GM12878 (cell line): Measurements from ENCODE around the gene CSRP1. TPM values are rescaled to one million over a fixed set of nuclear protein-coding genes. Genes with fewer than 3 reads are reported as not detected.

ENCODE experiments used
- ATAC-seq: fragments of 200-7000 bp; cut with Tn5 transposase; 3 replicates; pipeline ENCODE4 v1.9.1; 2020; ENCODE audit warnings: mild to moderate bottlenecking, moderate library complexity
- BruUV-seq: library from RNA; stranded (reverse); fragments of 400-500 nt; replicated peaks from 2 replicates; lab custom pipeline; 2021; lab: Mats Ljungman, UMichigan
- CTCF ChIA-PET: fragments of 300-600 bp; sonication (Branson Sonifier 250); formaldehyde crosslinking; extraction: SDS; loops from one replicate; lab custom pipeline; 2021; ENCODE audit warnings: inconsistent platforms; lab: Yijun Ruan, JAX
- POLR2A ChIA-PET: fragments of 350-600 bp; formaldehyde crosslinking; extraction: SDS; loops from one replicate; lab custom pipeline; 2021; ENCODE audit warnings: inconsistent platforms; lab: Charles Lee
- RAD21 ChIA-PET: fragments of 300-600 bp; sonication (Branson Sonifier 250); formaldehyde crosslinking; loops from one replicate; lab custom pipeline; 2023; ENCODE audit warnings: antibody characterized with exemption; ENCODE audit not compliant: unreplicated experiment; lab: Charles Lee
- SMC1A ChIA-PET: fragments of 300-600 bp; sonication (Branson Sonifier 250); formaldehyde crosslinking; loops from one replicate; lab custom pipeline; 2023; ENCODE audit not compliant: unreplicated experiment, uncharacterized antibody; lab: Charles Lee
- DNase-seq: peaks from one replicate; pipeline ENCODE4 v3.0.0-alpha.2; 2011; ENCODE audit warnings: low read depth, low spot score
- FAIRE-seq: peaks from 3 replicates; lab custom pipeline; 2011; peaks lifted over from hg19 to GRCh38; lab: Jason Lieb, UNC
- H2AFZ ChIP-seq: 2 replicates; pipeline ENCODE4 v1.6.0; 2011; ENCODE audit warnings: low read depth, low read length, control low read depth; ENCODE audit not compliant: control insufficient read depth
- H3K27ac ChIP-seq: 2 replicates; pipeline ENCODE4 v1.5.1; 2011; ENCODE audit warnings: control low read depth; ENCODE audit not compliant: control insufficient read depth, insufficient read depth
- H3K27me3 ChIP-seq, 2 experiments: replicated peaks in 1 of 2; 2 replicates each; pipeline versions ENCODE4 v1.6.0 to v1.6.1; 2011; ENCODE audit warnings: low read length in 1 of 2; ENCODE audit not compliant: control insufficient read depth in 2 of 2, insufficient read depth in 2 of 2
- H3K36me3 ChIP-seq, 2 experiments: 2 replicates each; pipeline ENCODE4 v1.5.1; 2011; ENCODE audit warnings: low read length in 1 of 2; ENCODE audit not compliant: control insufficient read depth in 2 of 2, insufficient read depth in 2 of 2
- H3K4me1 ChIP-seq: 2 replicates; pipeline ENCODE4 v1.6.1; 2011; ENCODE audit warnings: mild to moderate bottlenecking, low read length, moderate library complexity, mixed read lengths; ENCODE audit not compliant: control insufficient read depth, insufficient read depth
- H3K4me2 ChIP-seq: 2 replicates; pipeline ENCODE4 v1.6.0; 2011; ENCODE audit warnings: control low read depth; ENCODE audit not compliant: control insufficient read depth, insufficient read depth
- H3K4me3 ChIP-seq: fragments of 200-600 bp; sonication (generic); 2 replicates; pipeline ENCODE4 v1.5.1; 2016
- H3K79me2 ChIP-seq: 2 replicates; pipeline ENCODE4 v1.6.0; 2011; ENCODE audit warnings: low read length; ENCODE audit not compliant: control insufficient read depth, insufficient read depth
- H3K9ac ChIP-seq: 2 replicates; pipeline ENCODE4 v1.8.0; 2011; ENCODE audit warnings: low read length, control low read depth, mixed read lengths; ENCODE audit not compliant: control insufficient read depth, insufficient read depth
- H3K9me3 ChIP-seq: replicated peaks from 3 replicates; pipeline ENCODE4 v1.5.1; 2011; ENCODE audit warnings: mild to moderate bottlenecking, low read length; ENCODE audit not compliant: control insufficient read depth, insufficient read depth
- H4K20me1 ChIP-seq: 2 replicates; pipeline ENCODE4 v1.6.0; 2011; ENCODE audit not compliant: control insufficient read depth, insufficient read depth
- CREM ChIP-seq: IDR thresholded peaks from 2 replicates; pipeline ENCODE4 v1.6.1; 2014; ENCODE audit warnings: antibody characterized with exemption, low read depth
- ETV6 ChIP-seq, 2 experiments: fragments of 450-650 bp in 1 of 2; IDR thresholded peaks in 1 of 2; conservative IDR thresholded peaks in 1 of 2; 2 replicates each; pipeline ENCODE4 v1.6.1; 2014; ENCODE audit warnings: antibody characterized with exemption in 1 of 2, borderline replicate concordance in 1 of 2, low read depth in 1 of 2, mild to moderate bottlenecking in 1 of 2, moderate library complexity in 1 of 2
- HDAC2 ChIP-seq: fragments of 200-600 bp; sonication (generic); IDR thresholded peaks from 2 replicates; pipeline ENCODE4 v1.6.1; 2017
- IRF3 ChIP-seq: fragments of 450-650 bp; IDR thresholded peaks from 2 replicates; pipeline ENCODE4 v1.6.1; 2014; ENCODE audit warnings: mild to moderate bottlenecking
- LARP7 ChIP-seq: fragments of 450-650 bp; IDR thresholded peaks from 2 replicates; pipeline ENCODE4 v1.6.1; 2017; ENCODE audit warnings: mild to moderate bottlenecking
- MTA2 ChIP-seq: fragments of 450-650 bp; IDR thresholded peaks from 2 replicates; pipeline ENCODE4 v1.6.1; 2016; ENCODE audit warnings: low read depth, mild to moderate bottlenecking, moderate library complexity
- NFIC ChIP-seq: IDR thresholded peaks from 2 replicates; pipeline ENCODE4 v1.6.1; 2012; ENCODE audit warnings: low read depth, mild to moderate bottlenecking, inconsistent platforms, low read length, moderate library complexity
- RB1 ChIP-seq: fragments of 450-650 bp; formaldehyde crosslinking; IDR thresholded peaks from 2 replicates; pipeline ENCODE4 v1.6.1; 2017; ENCODE audit warnings: mild to moderate bottlenecking, borderline replicate concordance
- SUPT20H ChIP-seq: IDR thresholded peaks from 2 replicates; pipeline ENCODE4 v1.6.1; 2011; ENCODE audit warnings: low read depth, mild to moderate bottlenecking, low read length, moderate library complexity, borderline replicate concordance; ENCODE audit not compliant: control insufficient read depth
- ZNF274 ChIP-seq: IDR thresholded peaks from one replicate; pipeline ENCODE4 v1.8.0; 2011; ENCODE audit not compliant: insufficient read length, insufficient read depth
- ZNF622 ChIP-seq: fragments of 450-650 bp; IDR thresholded peaks from 2 replicates; pipeline ENCODE4 v1.6.1; 2017; ENCODE audit warnings: mild to moderate bottlenecking, inconsistent platforms
- WGBS: methylation state at CpG from one replicate; pipeline ENCODE4 v1.1.6; 2016; ENCODE audit warnings: low lambda C conversion rate; ENCODE audit not compliant: insufficient replicate concordance, insufficient coverage; ENCODE audit errors: missing lambda C conversion rate; 5-methylcytosine and 5-hydroxymethylcytosine counted together
- in situ Hi-C: fragments of 300-500 bp; cut with MboI; formaldehyde crosslinking; loops from 9 replicates; pipeline ENCODE4 v1.14.3; 2018; ENCODE audit warnings: mixed read lengths
- intact Hi-C: fragments of 100-400 bp; cut with micrococcal nuclease; formaldehyde crosslinking; loops from one replicate; pipeline ENCODE4 v1.14.2; 2022; ENCODE audit not compliant: unreplicated experiment
- polyA plus RNA-seq, 11 experiments: library from polyadenylated mRNA; depleted of rRNA in 4 of 11; unstranded in 6 of 11; stranded (reverse) in 5 of 11; fragments of >200 nt; fragmentation: Nextera tagmentation in 4 of 11; fragmentation: Illumina TruSeq in 1 of 11; extraction: Ambion mirVana in 4 of 11; extraction: Trizol in 1 of 11; gene quantifications; 1 replicate in 1 of 11; 2 replicates in 10 of 11; pipeline versions ENCODE4 v1.2.1 to v1.2.3, GENCODE V29; 2011 to 2016; ENCODE audit warnings: inconsistent platforms in 2 of 11, missing spikeins in 2 of 11, low read depth in 1 of 11
- total RNA-seq, 4 experiments: library from RNA; depleted of rRNA in 3 of 4; stranded (reverse); fragments of >200 nt in 3 of 4; fragmentation: Illumina TruSeq in 1 of 4; extraction: Trizol in 1 of 4; gene quantifications; 2 replicates each; pipeline versions ENCODE4 v1.2.1 to v1.2.3, GENCODE V29; 2013 to 2021
- TF ChIP-seq, protein P1 (sequence below): IDR thresholded peaks from 2 replicates; pipeline ENCODE4 v1.6.1; 2011; ENCODE audit warnings: borderline replicate concordance, low read depth, mild to moderate bottlenecking, moderate library complexity, low read length; ENCODE audit not compliant: insufficient read depth, poor library complexity, severe bottlenecking
- TF ChIP-seq, protein P2 (sequence below): IDR thresholded peaks from 2 replicates; pipeline ENCODE4 v1.6.1; 2012; ENCODE audit warnings: low read depth, low read length, improper control_type of control experiment
- TF ChIP-seq, protein P3 (sequence below): IDR thresholded peaks from 2 replicates; pipeline ENCODE4 v1.6.1; 2012; ENCODE audit warnings: mild to moderate bottlenecking, low read depth, low read length

Gene CSRP1
- total and polyA plus RNA-seq, 10 of the 15 experiments (the other 5 are each of a cell fraction or from before 2014, with no cell fraction given) = 23.4 to 99.2 (median 80.7) TPM

GRCh38 chr1:201489643-201490261 lies 17.2 kb downstream of the CSRP1 start:
- FAIRE-seq = no peak
- no TSS peak for BruUV-seq
- ChIA-PET SMC1A (interaction anchor here (2.0 to 17.2 kb wide), 2 partner anchors 8 to 18 kb away, joined by 7 to 514 read pairs; partner anchors contain the start of gene CSRP1), POLR2A (interaction anchor here (1.4 kb wide), 1 partner anchor 14 kb away, joined by 3 read pairs; no protein-coding TSS in a partner anchor), CTCF (interaction anchor here (1.7 to 17.1 kb wide), 4 partner anchors 8 to 42 kb away, joined by 3 to 814 read pairs (median 106); partner anchors contain the start of gene CSRP1), RAD21 (no interaction called here)
- Histone ChIP-seq H4K20me1 (no peaks in the 10 kb centered on the region), H3K4me2 (no peak overlapping the region), H2AFZ (no peak overlapping the region), H3K9me3 (no peaks in the 10 kb centered on the region; the same call in 2 of the 3 replicates), H3K36me3 (peaks cover 5 to 31% of the 10 kb centered on the region in 2 experiments; a peak in 3 of 4 replicates), H3K4me3 (no peak overlapping the region), H3K79me2 (no peaks in the 10 kb centered on the region), H3K27me3 (no peaks in the 10 kb centered on the region), H3K27ac (no peak overlapping the region), H3K9ac (no peak overlapping the region), H3K4me1 (no peaks in the 10 kb centered on the region)
- WGBS = 85% methylated on average over 6 of the region's 6 CpGs
- in situ Hi-C loops = no loop called here
- TF ChIP-seq RB1 (no peak), HDAC2 (no peak), SUPT20H (no peak), LARP7 (no peak), ZNF274 (no peak), NFIC (no peak), MTA2 (no peak), CREM (no peak), IRF3 (no peak), ETV6 (conservative IDR thresholded peaks at IDR 0.05 in 1 of 2, IDR thresholded peaks at IDR 0.05 in 1 of 2; ENCODE audit: borderline replicate concordance in 1 of 2, low read depth in 1 of 2) (no peak), ZNF622 (no peak)
- TF ChIP-seq, protein P1, sequence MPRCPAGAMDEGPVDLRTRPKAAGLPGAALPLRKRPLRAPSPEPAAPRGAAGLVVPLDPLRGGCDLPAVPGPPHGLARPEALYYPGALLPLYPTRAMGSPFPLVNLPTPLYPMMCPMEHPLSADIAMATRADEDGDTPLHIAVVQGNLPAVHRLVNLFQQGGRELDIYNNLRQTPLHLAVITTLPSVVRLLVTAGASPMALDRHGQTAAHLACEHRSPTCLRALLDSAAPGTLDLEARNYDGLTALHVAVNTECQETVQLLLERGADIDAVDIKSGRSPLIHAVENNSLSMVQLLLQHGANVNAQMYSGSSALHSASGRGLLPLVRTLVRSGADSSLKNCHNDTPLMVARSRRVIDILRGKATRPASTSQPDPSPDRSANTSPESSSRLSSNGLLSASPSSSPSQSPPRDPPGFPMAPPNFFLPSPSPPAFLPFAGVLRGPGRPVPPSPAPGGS = no peak
- TF ChIP-seq, protein P2, sequence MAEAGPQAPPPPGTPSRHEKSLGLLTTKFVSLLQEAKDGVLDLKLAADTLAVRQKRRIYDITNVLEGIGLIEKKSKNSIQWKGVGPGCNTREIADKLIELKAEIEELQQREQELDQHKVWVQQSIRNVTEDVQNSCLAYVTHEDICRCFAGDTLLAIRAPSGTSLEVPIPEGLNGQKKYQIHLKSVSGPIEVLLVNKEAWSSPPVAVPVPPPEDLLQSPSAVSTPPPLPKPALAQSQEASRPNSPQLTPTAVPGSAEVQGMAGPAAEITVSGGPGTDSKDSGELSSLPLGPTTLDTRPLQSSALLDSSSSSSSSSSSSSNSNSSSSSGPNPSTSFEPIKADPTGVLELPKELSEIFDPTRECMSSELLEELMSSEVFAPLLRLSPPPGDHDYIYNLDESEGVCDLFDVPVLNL = no peak
- TF ChIP-seq, protein P3, sequence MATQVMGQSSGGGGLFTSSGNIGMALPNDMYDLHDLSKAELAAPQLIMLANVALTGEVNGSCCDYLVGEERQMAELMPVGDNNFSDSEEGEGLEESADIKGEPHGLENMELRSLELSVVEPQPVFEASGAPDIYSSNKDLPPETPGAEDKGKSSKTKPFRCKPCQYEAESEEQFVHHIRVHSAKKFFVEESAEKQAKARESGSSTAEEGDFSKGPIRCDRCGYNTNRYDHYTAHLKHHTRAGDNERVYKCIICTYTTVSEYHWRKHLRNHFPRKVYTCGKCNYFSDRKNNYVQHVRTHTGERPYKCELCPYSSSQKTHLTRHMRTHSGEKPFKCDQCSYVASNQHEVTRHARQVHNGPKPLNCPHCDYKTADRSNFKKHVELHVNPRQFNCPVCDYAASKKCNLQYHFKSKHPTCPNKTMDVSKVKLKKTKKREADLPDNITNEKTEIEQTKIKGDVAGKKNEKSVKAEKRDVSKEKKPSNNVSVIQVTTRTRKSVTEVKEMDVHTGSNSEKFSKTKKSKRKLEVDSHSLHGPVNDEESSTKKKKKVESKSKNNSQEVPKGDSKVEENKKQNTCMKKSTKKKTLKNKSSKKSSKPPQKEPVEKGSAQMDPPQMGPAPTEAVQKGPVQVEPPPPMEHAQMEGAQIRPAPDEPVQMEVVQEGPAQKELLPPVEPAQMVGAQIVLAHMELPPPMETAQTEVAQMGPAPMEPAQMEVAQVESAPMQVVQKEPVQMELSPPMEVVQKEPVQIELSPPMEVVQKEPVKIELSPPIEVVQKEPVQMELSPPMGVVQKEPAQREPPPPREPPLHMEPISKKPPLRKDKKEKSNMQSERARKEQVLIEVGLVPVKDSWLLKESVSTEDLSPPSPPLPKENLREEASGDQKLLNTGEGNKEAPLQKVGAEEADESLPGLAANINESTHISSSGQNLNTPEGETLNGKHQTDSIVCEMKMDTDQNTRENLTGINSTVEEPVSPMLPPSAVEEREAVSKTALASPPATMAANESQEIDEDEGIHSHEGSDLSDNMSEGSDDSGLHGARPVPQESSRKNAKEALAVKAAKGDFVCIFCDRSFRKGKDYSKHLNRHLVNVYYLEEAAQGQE = no peak
- intact Hi-C loops = no loop called here
- ATAC-seq = no peak
- no peak for DNase-seq
